SHP77 (cell line): ENCODE measurements around the gene KRTAP4-8.
"Not testable (repeated sequence)": the region's sequence is repeated elsewhere in the genome, so short reads cannot be mapped to it uniquely, and the experiment has no call there.

Experiments used
- DNase-seq, 2 experiments: peaks; one replicate each; lab custom pipeline; 2025; lab: John Stamatoyannopoulos, UW

KRTAP4-8 gene

DNA sequence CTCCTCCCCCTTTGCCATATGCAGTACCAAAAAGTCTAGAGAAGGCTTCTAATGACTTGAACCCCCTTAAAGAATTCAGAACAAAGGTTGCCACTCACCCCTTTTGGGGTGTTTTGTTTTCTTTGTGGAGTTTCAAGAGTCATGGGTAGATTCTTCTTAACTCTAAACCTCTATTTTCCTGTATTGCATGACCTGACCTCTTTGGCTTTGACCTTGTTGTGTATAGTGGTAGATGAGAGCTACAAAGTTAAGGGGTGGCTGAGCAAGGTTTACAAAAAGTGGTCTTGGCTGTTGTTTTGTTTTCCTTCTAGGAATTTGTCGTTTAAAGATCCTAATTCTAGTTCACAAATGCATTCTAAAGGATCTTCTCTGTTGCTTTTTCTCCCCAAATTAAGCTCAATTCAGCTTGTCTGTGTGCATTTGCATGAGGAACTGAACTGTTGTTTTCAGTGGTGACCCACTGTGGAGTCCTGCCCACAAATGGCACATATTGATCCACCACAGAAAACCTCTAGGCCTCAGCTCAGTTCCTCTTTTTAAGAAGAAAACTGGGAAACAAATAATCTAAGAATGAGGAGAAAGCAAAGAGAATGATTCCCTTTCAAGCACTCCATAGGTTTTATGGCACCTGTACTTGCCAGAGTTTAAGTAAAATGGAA is 10.9 kb upstream of the KRTAP4-8 start:
- not testable (repeated sequence) for DNase-seq

DNA sequence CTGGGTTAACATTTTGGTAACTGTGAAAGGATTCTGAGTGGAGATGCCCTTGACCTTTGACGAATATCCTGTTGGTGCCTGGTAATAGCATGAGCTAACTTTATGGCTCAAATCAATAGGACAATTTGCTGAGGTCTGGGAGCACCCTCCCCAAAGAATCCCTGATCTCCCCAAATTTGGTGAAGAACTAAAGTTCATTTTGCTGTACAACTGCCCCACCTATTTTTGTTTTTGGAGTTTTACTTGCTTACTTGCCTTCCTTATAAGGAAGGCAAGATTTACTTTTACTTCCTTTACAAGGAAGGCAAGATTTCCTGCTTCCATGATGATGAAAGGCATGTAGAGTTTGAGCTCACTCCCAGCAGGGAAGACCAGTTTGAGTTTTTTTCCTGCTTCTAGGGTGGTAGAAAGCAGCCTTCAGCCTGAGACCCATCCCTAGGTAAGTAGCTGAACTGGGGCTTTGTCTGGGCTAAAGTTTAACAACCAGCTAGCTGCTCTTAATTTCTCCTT is 10.1 kb upstream of the KRTAP4-8 start:
- DNase-seq, result no peak

DNA sequence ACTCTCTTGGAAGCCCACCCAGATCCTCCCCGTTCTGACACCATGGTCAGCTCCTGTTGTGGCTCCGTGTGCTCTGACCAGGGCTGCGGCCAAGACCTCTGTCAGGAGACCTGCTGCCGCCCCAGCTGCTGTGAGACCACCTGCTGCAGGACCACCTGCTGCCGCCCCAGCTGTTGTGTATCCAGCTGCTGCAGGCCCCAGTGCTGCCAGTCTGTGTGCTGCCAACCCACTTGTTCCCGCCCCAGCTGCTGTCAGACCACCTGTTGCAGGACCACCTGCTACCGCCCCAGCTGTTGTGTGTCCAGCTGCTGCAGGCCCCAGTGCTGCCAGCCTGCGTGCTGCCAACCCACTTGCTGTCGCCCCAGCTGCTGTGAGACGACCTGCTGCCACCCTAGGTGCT is 7.4 kb upstream of the KRTAP4-8 start, which contains the start of gene KRTAP4-9:
Gene KRTAP4-9 (plus strand): TSS at position 43 of the 400 bp plus-strand sequence. CDS start 0 bp downstream, at position 43.
- not testable (repeated sequence) for DNase-seq

DNA sequence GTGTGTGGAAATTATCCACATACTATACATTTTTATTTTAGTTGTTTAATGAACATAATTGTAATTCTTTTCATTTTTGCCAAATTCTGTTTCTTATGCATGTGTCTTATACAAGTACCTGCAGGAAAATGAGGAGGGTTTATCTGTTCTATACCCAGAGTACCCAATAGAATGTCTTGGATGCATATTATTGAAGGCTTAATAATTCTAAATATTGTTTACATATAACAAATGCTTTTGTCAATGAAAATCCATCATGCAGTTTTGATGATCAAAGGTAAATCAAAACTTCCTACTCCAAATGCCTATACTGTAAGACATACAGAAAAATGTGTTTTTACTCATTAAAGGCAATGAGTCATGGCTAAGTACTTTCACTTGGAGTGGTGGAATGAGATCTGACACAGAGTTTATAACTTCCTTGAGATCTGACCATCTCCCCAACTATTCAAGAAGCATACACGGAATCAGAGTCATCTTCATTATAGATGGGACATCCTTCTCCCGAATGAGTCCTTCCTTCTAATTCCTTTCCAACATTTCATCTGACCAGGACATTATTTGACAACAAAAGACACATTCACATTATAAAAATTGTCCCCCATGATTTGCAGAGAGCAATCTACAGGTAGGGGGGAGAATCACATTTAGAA is 6.6 kb upstream of the KRTAP4-8 start:
- not testable (repeated sequence) for DNase-seq

DNA sequence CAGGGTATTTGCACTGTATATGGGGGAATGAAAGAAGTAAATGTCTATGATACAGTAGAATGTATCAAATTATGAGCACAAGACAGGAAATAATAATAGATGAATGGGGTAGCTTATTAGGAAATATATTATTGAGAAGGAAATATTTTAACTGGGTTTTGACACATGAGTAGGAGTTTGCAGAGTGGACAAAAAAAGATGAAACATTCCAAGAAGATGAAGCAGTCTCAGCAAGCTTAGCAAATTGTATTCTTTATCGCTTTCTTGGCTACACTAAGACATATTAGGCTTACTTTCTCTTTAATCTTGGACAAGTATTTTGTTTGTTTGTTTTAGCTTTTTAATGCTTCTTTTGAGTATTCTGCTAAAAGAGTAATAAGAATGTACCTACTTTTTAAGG is 6.0 kb upstream of the KRTAP4-8 start:
- no peak for DNase-seq

DNA sequence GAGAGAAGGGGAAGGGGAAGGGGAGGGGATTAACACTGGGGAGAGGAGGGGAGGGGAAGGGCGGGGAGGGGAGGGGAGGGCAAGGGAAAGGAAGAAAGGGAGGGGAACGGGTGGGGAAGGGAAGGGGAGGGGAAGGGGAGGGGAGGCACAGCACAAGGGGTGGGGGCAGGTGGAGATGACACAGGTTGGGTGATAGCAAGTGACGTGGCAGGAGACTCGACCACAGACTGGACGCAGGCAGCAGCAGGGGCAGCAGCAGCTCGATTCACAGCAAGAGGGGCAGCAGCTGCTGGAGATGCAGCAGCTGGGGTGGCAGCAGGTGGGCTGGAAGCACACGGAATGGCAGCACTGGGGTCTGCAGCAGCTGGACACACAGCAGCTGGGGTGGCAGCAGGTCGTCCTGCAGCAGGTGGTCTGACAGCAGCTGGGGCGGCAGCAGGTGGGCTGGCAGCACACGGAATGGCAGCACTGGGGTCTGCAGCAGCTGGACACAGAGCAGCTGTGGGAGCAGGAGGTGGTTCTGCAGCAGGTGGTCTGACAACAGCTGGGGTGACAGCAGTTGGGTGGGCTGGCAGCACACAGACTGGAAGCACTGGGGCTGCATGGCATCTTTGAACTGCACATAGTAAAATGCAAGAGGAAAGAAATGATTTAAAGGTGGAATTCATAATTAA is 3.8 kb upstream of the KRTAP4-8 start, which contains the start of gene KRTAP4-16:
Gene KRTAP4-16 (minus strand): TSS at position 624 of the 674 bp plus-strand sequence. CDS start 0 bp downstream, at position 624.
- no peak for DNase-seq

DNA sequence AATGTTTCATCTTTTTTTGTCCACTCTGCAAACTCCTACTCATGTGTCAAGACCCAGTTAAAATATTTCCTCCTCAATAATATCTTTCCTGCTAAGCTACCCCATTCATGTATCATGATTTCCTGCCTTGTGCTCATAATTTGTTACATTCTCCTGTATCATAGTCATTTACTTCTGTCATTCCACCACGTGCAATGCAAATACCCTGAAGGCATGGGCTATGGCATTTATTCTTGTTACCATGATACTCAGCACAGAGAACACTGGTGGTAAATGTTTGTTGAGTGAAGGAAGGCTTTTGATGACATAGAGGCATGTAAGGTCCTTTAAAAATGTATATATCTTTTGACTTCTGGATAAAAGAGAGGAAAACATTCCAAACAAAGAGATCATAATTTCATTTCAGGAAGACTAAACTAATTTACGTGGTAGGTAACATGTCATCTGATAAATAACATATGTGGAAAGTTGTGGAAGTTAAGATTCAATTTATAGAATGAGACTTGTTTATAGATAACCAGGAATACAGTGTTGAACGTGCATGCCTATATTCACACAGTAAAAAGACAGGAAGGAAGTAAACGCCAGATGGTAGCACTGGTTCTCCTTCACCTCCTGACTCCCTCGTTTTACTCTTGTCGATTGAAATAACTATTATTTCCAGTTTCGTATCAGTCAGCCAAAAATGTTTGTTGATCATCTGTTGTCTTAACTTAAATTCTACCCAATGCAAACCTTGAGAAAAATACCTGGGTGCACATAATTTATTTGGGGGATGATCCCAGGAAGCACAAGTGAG is 1.9 kb upstream of the KRTAP4-8 start:
- not testable (repeated sequence) for DNase-seq

DNA sequence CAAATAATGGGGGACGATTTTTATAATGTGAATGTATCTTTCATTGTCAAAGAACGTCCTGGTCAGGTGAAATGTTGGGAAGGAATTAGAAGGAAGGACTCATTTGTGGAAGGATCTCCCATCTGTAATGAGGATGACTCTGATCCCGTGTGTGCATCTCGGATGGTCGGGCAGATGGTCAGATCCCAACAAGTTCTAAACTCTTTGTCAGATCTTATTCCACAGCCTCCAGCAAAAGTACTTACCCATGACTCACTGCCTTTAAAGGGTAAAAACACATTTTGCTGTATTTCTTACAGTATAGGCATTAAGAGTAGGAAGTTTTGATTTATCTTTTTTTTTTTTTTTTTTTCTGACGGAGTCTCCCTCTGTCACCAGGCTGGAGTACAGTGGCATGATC is 539 bp upstream of the KRTAP4-8 start:
- no peak for DNase-seq

DNA sequence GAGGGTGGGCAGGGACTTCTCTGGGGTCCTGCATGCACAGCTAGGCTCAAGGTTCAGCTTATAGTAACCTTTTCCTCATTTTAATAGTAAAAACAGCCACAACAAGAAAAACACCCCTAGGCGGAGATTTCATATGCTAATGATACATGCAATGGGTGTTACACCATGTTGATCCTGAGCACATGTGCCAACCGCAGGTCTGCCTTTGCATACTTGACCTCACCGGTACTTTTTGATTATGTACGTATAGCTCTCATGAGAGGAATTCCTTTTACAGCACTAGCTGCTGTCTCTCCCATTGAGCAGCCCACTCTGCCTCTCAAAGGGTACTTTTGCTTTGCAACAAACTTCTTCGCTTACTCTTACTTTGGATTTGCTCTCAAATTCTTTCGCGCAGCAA is 1.9 kb downstream of the KRTAP4-8 start:
- no peak for DNase-seq

DNA sequence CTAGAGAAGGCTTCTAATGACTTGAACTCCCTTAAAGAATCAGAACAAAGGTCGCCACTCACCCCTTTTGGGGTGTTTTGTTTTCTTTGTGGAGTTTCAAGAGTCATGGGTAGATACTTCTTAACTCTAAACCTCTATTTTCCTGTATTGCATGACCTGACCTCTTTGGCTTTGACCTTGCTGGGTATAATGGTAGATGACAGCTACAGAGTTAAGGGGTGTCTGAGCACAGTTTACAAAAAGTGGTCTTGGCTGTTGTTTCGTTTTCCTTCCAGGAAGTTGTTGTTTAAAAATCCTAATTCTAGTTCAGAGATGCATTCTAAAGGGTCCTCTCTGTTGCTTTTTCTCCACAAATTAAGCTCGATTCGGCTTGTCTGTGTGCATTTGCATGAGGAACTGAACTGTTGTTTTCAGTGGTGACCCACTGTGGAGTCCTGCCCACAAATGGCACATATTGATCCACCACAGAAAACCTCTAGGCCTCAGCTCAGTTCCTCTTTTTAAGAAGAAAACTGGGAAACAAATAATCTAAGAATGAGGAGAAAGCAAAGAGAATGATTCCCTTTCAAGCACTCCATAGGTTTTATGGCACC is 9.1 kb downstream of the KRTAP4-8 start:
- not testable (repeated sequence) for DNase-seq

DNA sequence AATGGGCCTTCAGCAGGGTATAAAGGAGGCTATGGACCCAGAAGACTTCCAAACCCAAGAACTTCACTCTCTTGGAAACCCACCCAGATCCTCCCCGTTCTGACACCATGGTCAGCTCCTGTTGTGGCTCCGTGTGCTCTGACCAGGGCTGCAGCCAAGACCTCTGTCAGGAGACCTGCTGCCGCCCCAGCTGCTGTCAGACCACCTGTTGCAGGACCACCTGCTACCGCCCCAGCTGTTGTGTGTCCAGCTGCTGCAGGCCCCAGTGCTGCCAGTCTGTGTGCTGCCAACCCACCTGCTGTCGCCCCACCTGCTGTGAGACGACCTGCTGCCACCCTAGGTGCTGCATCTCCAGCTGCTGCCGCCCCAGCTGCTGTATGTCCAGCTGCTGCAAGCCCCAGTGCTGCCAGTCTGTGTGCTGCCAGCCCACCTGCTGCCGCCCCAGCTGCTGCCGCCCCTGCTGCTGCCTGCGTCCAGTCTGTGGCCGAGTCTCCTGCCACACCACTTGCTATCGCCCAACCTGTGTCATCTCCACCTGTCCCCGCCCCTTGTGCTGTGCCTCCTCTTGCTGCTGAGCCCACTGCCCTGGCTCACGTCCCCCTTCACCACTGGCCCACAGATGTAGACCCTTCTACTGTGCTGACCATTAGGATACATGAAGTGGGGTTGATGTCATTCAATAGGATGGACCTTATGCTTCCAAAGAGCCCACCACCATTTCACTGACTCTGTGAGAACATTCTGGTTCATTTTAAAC is 13.7 kb downstream of the KRTAP4-8 start, which contains the start of gene KRTAP4-7:
Gene KRTAP4-7 (plus strand): TSS at position 51 of the 757 bp plus-strand sequence. CDS start 57 bp downstream, at position 108.
- DNase-seq, result not testable (repeated sequence)

DNA sequence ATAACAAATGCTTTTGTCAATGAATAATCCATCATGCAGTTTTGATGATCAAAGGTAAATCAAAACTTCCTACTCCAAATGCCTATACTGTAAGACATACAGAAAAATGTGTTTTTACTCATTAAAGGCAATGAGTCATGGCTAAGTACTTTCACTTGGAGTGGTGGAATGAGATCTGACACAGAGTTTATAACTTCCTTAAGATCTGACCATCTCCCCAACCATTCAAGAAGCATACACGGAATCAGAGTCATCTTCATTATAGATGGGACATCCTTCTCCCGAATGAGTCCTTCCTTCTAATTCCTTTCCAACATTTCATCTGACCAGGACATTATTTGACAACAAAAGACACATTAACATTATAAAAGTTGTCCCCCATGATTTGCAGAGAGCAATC is 14.5 kb downstream of the KRTAP4-8 start:
- DNase-seq, result not testable (repeated sequence)

DNA sequence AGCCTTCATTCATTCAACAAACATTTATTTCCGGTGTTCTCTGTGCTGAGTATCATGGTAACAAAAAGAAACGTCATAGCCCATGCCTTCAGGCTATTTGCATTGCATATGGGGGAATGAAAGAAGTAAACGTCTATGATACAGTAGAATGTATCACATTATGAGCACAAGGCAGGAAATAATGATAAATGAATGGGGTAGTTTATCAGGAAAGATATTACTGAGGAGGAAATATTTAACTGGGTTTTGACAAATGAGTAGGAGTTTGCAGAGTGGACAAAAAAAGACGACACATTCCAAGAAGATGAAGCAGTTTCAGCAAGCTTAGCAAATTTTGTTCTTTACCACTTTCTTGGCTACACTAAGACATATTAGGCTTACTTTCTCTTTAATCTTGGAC is 15.3 kb downstream of the KRTAP4-8 start:
- DNase-seq, result no peak

DNA sequence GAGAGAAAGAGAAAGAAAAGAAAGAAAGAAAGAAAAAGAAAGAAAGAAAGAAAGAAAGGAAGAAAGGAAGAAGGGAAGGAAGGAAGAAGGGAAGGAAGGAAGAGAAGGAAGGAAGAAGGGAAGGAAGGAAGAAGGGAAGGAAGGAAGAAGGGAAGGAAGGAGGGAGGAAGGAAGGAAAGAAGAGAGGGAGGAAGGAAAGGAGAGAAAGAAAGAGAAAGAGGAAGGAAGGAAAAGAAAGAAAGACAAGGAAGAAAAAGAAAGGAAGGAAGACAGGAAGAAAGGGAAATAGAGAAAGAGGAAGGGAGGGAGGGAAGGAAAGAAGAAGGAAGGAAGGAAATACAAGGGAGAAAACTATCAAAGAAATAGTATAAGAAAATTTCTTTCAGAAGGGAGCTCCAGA is 21.2 kb downstream of the KRTAP4-8 start:
- DNase-seq, result no peak

DNA sequence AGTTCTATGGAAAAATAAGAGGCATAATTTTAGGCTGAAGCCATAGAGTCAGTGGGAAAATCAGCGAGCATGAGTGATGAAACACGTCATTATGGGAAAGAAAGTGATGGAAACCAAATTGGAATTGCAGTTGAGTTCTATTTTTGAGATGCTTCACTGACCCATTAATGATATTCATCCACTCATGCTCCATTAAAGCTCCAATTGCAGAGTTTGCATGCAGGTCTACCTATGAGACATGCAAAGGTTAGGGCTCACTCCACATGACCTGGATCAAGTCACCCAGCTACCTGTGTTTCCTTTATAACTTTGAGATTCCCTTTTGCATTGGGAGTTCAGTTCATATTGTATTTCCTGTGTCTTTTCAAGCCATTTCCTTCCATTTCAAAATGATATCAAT is 24.3 kb downstream of the KRTAP4-8 start:
- no peak for DNase-seq

DNA sequence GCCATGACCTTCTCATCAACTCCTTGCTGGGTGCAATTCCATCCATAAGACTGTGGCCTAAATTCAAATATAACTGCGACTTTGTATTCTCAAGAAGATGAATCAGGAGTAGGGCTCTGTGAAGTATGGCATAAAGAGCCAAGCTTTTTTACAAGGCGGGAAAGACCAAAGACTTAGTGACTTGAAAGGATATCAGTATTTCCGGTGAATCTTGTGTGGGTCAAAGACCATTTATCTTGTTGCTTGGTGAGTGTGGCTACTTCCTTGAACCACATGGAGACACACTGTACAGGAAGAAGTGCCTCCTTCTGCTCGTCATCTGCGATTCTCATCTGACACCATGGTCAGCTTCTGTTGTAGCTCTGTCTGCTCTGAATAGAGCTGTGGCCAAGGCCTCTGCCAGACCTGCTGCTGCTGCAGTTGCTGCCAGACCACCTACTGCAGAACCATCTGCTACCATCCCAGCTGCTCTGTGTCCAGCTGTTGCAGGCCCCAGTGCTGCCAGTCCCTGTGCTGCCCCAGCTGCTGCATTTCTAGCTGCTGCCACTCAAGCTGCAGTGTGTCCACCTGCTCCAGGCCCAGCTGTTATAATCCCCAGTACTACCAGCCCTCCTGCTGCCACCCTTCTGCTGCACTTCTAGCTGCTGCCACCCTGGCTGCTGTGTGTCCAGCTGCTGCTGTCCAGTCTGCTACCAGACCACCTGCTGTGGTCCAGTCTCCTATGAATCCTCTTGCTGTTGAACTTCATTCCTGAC is 26.2 kb downstream of the KRTAP4-8 start:
- DNase-seq, result no peak

DNA sequence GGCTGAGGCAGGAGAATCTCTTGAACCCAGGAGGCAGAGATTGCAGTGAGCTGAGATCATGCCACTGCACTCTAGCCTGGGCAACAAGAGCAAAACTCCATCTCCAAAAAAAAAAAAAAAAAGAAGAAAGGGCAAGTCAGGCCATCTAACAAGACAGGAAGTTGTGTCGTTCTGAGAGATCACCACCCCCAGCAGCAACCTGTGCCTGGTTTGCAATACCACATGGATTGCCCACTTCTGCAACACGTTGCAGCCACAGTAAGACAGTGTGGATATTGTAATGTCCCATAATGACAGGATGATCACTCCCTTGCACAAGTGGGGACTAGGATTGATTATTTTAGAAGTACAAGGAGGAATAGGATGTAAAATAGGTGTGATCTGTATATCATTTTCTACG is 28.9 kb downstream of the KRTAP4-8 start:
- no peak for DNase-seq

DNA sequence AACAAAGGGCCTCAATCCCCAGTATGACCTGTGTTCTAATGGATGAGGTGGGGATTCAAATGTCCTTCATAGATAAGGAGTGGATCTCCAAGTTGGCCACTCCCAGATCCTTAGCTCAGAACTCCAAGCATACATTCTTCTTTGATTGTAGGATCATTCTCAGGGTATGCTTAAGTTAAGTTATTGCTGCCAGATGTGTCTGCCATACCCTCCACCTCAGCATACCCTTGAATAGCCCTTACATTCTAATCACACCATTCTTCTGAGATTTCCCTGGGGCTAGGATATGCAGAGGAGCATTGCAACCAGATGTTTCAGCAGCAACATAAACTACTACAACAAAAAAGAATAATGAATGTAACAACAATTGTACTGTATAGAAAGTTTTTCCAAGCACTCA is 30.7 kb downstream of the KRTAP4-8 start:
- DNase-seq, result no peak

DNA sequence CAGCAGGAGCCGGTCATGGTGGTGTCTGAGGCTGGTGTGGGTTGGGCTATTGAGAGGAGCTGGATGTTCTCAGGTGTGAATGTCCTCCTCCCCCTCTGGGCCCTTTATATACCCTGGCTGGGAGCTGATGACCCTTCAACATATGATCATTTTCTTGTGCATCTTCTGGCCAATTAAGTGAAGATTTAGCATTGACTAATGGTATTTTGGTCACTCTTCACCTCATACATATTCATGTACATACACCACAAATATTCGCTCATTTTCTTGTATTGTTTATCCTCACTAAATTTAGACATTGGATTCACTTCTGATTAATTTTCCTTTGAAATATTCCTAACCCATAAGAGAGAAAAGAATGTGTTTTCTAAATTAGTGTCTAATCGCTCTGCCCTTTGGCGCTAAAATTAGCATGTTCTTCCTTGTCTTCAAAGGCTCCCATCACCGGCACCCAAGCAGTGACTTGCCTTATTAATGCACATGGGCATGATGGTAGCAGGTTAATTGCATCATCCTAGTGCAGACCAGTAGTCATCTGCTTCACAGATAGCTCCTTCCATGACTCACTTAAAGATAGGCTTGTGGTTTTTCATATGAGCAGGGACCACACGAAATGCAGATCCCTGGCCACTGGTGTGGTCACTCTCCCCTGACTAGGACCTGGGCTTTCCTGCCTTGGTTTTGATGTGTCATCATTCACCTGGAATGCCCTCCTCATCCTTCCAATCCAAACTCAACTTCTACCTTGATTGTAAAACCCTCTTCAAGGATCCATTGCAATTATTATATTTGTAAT is 31.9 kb downstream of the KRTAP4-8 start, which contains the start of gene KRTAP2-4:
Gene KRTAP2-4 (minus strand): TSS at position 51 of the 796 bp plus-strand sequence. CDS start 34 bp downstream, at position 17.
- no peak for DNase-seq
